Loucy (cell line): ENCODE measurements around the gene RFTN2.

Experiments
- H2AFZ ChIP-seq: fragments of 200-600 bp; sonication (generic); 2 replicates; pipeline ENCODE4 v1.6.0; 2016; ENCODE audit warnings: antibody characterized with exemption, mild to moderate bottlenecking, low read length, moderate library complexity
- H3F3A ChIP-seq: fragments of 200-600 bp; 2 replicates; pipeline ENCODE4 v1.6.0; 2016; ENCODE audit warnings: antibody characterized with exemption, low read depth, mild to moderate bottlenecking
- H3K27me3 ChIP-seq: fragments of 200-600 bp; sonication (generic); 2 replicates; pipeline ENCODE4 v1.6.1; 2014; ENCODE audit warnings: low read length, mild to moderate bottlenecking; ENCODE audit not compliant: insufficient read depth, poor library complexity, severe bottlenecking
- H3K36me3 ChIP-seq: fragments of 200-600 bp; sonication (generic); 2 replicates; pipeline ENCODE4 v1.6.1; 2016; ENCODE audit warnings: low read length; ENCODE audit not compliant: insufficient read depth
- H3K4me1 ChIP-seq: fragments of 200-600 bp; sonication (generic); 2 replicates; pipeline ENCODE4 v1.5.1; 2014; ENCODE audit warnings: low read length, mild to moderate bottlenecking; ENCODE audit not compliant: insufficient read depth, poor library complexity, severe bottlenecking
- H3K4me2 ChIP-seq: fragments of 200-600 bp; sonication (generic); 2 replicates; pipeline ENCODE4 v1.6.0; 2014; ENCODE audit warnings: antibody characterized with exemption, low read length, low read depth, mild to moderate bottlenecking; ENCODE audit not compliant: poor library complexity, severe bottlenecking
- H3K4me3 ChIP-seq: fragments of 200-600 bp; sonication (generic); 2 replicates; pipeline ENCODE4 v1.5.1; 2014; ENCODE audit warnings: low read length, mild to moderate bottlenecking, mixed read lengths; ENCODE audit not compliant: poor library complexity, severe bottlenecking
- H3K79me2 ChIP-seq: fragments of 200-600 bp; sonication (generic); 2 replicates; pipeline ENCODE4 v1.6.1; 2014; ENCODE audit warnings: low read length; ENCODE audit not compliant: insufficient read depth
- H3K9ac ChIP-seq: fragments of 200-600 bp; sonication (generic); 2 replicates; pipeline ENCODE4 v1.6.0; 2014; ENCODE audit warnings: mild to moderate bottlenecking, low read depth, low read length, moderate library complexity; ENCODE audit not compliant: poor library complexity, severe bottlenecking
- H3K9me2 ChIP-seq: fragments of 200-600 bp; sonication (generic); replicated peaks from 2 replicates; pipeline ENCODE4 v1.6.1; 2016; ENCODE audit warnings: low read depth, low read length, mixed read lengths
- H3K9me3 ChIP-seq: fragments of 200-600 bp; sonication (generic); 2 replicates; pipeline ENCODE4 v1.6.1; 2014; ENCODE audit warnings: mild to moderate bottlenecking, antibody characterized with exemption, low read length, low read depth; ENCODE audit not compliant: insufficient read depth
- H4K20me1 ChIP-seq: fragments of 200-600 bp; sonication (generic); 2 replicates; pipeline ENCODE4 v1.6.0; 2014; ENCODE audit warnings: antibody characterized with exemption, low read length, mild to moderate bottlenecking; ENCODE audit not compliant: insufficient read depth, poor library complexity, severe bottlenecking
- EZH2phosphoT487 ChIP-seq: fragments of 200-600 bp; IDR thresholded peaks from 2 replicates; pipeline ENCODE4 v1.6.1; 2018; ENCODE audit warnings: antibody characterized with exemption, mild to moderate bottlenecking, moderate library complexity, borderline replicate concordance
- TF ChIP-seq, protein P1 (sequence below): fragments of 200-600 bp; sonication (generic); conservative IDR thresholded peaks from 2 replicates; pipeline ENCODE4 v1.5.1; 2014; ENCODE audit warnings: mild to moderate bottlenecking, antibody characterized with exemption, low read length

The RFTN2 gene

DNA sequence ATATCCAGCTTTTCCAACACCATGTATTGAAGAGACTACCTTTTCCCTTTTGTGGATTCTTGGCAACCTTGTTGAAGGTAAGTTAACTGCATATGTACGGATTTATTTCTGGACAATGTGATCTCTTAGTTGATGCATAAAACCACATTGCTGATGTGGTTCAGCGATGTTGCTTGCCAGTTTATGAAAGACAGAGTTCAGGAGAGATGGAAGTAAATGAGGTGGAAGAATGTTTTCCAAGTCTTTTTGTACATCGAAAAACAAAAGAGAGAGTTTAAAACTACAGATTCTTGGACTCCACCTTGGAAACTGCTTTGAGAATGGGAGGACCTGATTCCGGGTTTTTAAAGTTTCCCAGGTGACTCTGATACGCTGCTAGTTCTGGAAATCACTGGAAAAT lies 115.7 kb downstream of the RFTN2 start:
- H3K79me2 ChIP-seq, result no peaks in the 10 kb centered on the region
- no peaks in the 10 kb centered on the region for H3K9me3 ChIP-seq
- no peaks in the 10 kb centered on the region for H3K27me3 ChIP-seq
- no peak overlapping the region for H3K4me3 ChIP-seq
- H3F3A ChIP-seq, result no peaks in the 10 kb centered on the region
- H2AFZ ChIP-seq, result no peak overlapping the region
- peaks cover 7% of the 10 kb centered on the region; the same call in 1 of the 2 replicates for H3K36me3 ChIP-seq
- H4K20me1 ChIP-seq, result no peaks in the 10 kb centered on the region
- H3K4me1 ChIP-seq, result peaks cover 8% of the 10 kb centered on the region
- TF ChIP-seq EZH2phosphoT487, result no peak
- TF ChIP-seq, protein P1, sequence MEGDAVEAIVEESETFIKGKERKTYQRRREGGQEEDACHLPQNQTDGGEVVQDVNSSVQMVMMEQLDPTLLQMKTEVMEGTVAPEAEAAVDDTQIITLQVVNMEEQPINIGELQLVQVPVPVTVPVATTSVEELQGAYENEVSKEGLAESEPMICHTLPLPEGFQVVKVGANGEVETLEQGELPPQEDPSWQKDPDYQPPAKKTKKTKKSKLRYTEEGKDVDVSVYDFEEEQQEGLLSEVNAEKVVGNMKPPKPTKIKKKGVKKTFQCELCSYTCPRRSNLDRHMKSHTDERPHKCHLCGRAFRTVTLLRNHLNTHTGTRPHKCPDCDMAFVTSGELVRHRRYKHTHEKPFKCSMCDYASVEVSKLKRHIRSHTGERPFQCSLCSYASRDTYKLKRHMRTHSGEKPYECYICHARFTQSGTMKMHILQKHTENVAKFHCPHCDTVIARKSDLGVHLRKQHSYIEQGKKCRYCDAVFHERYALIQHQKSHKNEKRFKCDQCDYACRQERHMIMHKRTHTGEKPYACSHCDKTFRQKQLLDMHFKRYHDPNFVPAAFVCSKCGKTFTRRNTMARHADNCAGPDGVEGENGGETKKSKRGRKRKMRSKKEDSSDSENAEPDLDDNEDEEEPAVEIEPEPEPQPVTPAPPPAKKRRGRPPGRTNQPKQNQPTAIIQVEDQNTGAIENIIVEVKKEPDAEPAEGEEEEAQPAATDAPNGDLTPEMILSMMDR, result no peak
- H3K9ac ChIP-seq, result no peak overlapping the region
- H3K4me2 ChIP-seq, result no peak overlapping the region
- H3K9me2 ChIP-seq, result no peaks in the 10 kb centered on the region

DNA sequence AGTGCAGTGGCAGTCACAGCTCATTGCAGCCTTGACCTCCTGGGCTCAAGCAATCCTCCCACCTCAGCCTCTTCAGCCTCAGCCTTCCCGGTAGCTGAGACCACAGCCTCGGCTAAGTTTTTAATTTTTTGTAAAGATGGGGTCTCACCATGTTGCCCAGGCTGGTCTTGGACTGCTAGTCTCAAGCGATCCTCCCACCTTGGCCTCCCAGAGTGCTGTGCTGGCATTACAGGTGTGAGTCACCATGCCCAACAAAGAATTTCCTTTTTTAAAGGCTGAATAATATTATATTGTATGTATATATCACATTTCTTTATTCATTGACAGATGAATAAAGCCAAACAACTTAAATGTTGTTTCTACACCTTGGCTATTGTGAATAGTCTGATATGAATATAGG lies 117.0 kb downstream of the RFTN2 start:
- H4K20me1 ChIP-seq, result no peaks in the 10 kb centered on the region
- no peaks in the 10 kb centered on the region for H3K9me3 ChIP-seq
- no peaks in the 10 kb centered on the region for H3K27me3 ChIP-seq
- no peak overlapping the region for H3K4me3 ChIP-seq
- peaks cover 20% of the 10 kb centered on the region; the same call in 1 of the 2 replicates for H3K36me3 ChIP-seq
- no peak for TF ChIP-seq EZH2phosphoT487
- TF ChIP-seq, protein P1, result no peak
- no peak overlapping the region for H3K4me2 ChIP-seq
- H3K4me1 ChIP-seq, result peaks cover 8% of the 10 kb centered on the region
- H3K79me2 ChIP-seq, result no peaks in the 10 kb centered on the region
- H3K9ac ChIP-seq, result no peak overlapping the region
- H2AFZ ChIP-seq, result no peak overlapping the region
- H3F3A ChIP-seq, result no peaks in the 10 kb centered on the region
- no peaks in the 10 kb centered on the region for H3K9me2 ChIP-seq

DNA sequence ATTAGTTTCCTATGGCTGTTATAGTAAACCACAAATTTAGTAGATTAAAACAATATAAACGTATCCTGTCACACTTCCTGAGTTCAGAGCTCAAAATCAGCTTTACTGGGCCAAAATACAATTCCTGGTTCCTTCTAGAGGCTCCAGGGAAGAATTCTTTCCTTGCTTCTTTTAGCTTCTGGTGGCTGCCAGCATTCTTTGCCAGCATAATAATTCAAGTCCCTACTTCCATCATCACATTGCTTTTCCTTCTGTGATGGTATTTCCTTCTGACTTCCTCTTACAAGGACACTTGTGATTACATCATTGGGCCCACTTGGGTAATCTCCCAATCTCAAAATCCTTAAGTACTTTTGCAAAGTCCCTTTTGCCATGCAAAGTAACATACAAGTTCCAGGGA lies 118.9 kb downstream of the RFTN2 start:
- no peak overlapping the region for H3K4me3 ChIP-seq
- no peak overlapping the region for H2AFZ ChIP-seq
- H3K9ac ChIP-seq, result no peak overlapping the region
- H3K36me3 ChIP-seq, result peaks cover 37% of the 10 kb centered on the region; the same call in 1 of the 2 replicates
- H3F3A ChIP-seq, result no peaks in the 10 kb centered on the region
- TF ChIP-seq, protein P1, result no peak
- TF ChIP-seq EZH2phosphoT487, result no peak
- peak overlapping the region; percentile 9 for H3K4me2 ChIP-seq
- H3K79me2 ChIP-seq, result no peaks in the 10 kb centered on the region
- peaks cover 8% of the 10 kb centered on the region for H3K4me1 ChIP-seq
- no peaks in the 10 kb centered on the region for H3K9me3 ChIP-seq
- H3K27me3 ChIP-seq, result no peaks in the 10 kb centered on the region
- no peaks in the 10 kb centered on the region for H3K9me2 ChIP-seq
- H4K20me1 ChIP-seq, result no peaks in the 10 kb centered on the region
